HG02981 (cell line): ENCODE measurements around the gene BRCA1.
"Not testable (repeated sequence)": the region's sequence is repeated elsewhere in the genome, so short reads cannot be mapped to it uniquely, and the experiment has no call there.

ENCODE experiments used
- ATAC-seq: cut with Tn5 transposase; IDR thresholded peaks from one replicate; pipeline ENCODE4 v1.9.1; 2021; ENCODE audit warnings: mild to moderate bottlenecking, moderate library complexity; ENCODE audit not compliant: unreplicated experiment

The BRCA1 gene

GRCh38 chr17:43006639-43007551 lies 118.3 kb downstream of the BRCA1 start, which contains the start of gene IFI35:
TSS of gene IFI35 (plus strand) at chr17:43006784. CDS start at chr17:43006948, 164 bp downstream.
- ATAC-seq = peak; percentile 61

- ATAC-seq = no peak
These were observed 121.5 kb downstream of the BRCA1 start for GRCh38 chr17:43003542-43004172.

DNA sequence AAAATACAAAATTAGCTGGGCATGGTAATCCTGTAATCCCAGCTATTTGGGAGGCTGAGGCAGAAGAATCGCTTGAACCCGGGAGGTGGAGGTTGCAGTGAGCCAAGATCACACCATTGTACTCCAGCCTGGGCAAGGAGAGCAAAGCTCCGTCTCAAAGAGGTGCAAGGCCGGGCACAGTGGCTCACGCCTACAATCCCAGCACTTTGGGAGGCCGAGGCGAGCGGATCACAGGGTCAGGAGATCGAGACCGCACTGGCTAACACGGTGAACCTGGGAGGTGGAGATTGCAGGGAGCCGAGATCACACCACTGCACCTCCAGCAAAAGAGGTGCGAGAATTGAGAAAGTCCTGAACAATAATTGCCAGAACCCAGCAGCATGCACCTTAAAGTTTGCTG lies 124.3 kb downstream of the BRCA1 start:
- not testable (repeated sequence) for ATAC-seq

DNA sequence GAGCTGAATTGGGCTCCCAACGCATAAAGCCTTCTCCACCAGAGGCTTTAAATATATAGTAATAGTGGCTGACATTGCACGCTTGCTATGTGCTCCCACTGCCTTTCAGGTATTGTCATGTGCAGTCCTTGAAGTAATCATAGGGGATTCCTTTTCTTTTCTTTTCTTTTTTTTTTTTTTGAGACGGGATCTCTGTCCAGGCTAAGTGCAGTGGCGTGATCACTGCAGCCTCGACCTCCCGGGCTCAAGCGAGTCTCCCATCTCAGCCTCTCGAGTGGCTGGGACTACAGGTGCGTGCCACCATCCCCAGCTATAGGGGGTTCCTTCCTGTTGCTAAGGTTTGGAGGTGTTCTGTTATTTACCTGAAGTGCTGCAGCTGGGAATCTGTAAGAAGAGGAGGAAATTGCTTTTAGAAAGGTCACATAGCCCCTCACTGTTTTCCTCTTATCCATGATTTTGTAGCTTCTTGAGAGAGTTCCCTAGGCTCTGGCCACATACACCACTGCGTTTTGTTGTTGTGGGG lies 126.1 kb downstream of the BRCA1 start:
- ATAC-seq = no peak

GRCh38 chr17:42997984-42998938 lies 126.9 kb downstream of the BRCA1 start, which contains the start of gene RPL27:
TSS of gene RPL27 (plus strand) at chr17:42998419. CDS start at chr17:42998751, 332 bp downstream.
- peak; percentile 93 for ATAC-seq

GRCh38 chr17:42997390-42997983 lies 127.7 kb downstream of the BRCA1 start:
- no peak for ATAC-seq
